GM18909 (cell line): ENCODE measurements around the gene EGFR.

Experiments used
- ATAC-seq: cut with Tn5 transposase; IDR thresholded peaks from one replicate; pipeline ENCODE4 v1.9.1; 2021; ENCODE audit warnings: mild to moderate bottlenecking; ENCODE audit not compliant: unreplicated experiment, poor library complexity

The EGFR gene

GRCh38 chr7:55178292-55178862, 159.6 kb downstream of the EGFR start:
- ATAC-seq, result no peak

GRCh38 chr7:55178863-55179773, 160.3 kb downstream of the EGFR start:
- ATAC-seq, result no peak

GRCh38 chr7:55179931-55180682, 161.3 kb downstream of the EGFR start:
- no peak for ATAC-seq

- no peak for ATAC-seq
These were observed 162.2 kb downstream of the EGFR start for GRCh38 chr7:55180963-55181542.

- no peak for ATAC-seq
These were observed 162.9 kb downstream of the EGFR start for GRCh38 chr7:55181762-55182161.

GRCh38 chr7:55183897-55184296, 165.1 kb downstream of the EGFR start:
- ATAC-seq, result no peak

- ATAC-seq, result no peak
These were observed 166.5 kb downstream of the EGFR start for GRCh38 chr7:55185321-55185802.

- ATAC-seq, result no peak
These were observed 167.3 kb downstream of the EGFR start for GRCh38 chr7:55185941-55186609.

GRCh38 chr7:55187701-55188491, 169.1 kb downstream of the EGFR start:
- ATAC-seq, result no peak

GRCh38 chr7:55188590-55189138, 169.8 kb downstream of the EGFR start:
- ATAC-seq, result no peak

- ATAC-seq, result no peak
These were observed 170.4 kb downstream of the EGFR start for GRCh38 chr7:55189146-55189766.

- no peak for ATAC-seq
These were observed 171.1 kb downstream of the EGFR start for GRCh38 chr7:55189878-55190436.

- ATAC-seq, result no peak
These were observed 171.8 kb downstream of the EGFR start for GRCh38 chr7:55190511-55191160.

GRCh38 chr7:55191161-55191925, 172.5 kb downstream of the EGFR start:
- no peak for ATAC-seq

GRCh38 chr7:55191926-55192692, 173.3 kb downstream of the EGFR start:
- no peak for ATAC-seq

- ATAC-seq, result no peak
These were observed 173.9 kb downstream of the EGFR start for GRCh38 chr7:55192723-55193122.
